Measurements from ENCODE around the gene LINC00305.

Gene LINC00305

GRCh38 chr18:64183665-64184064, 34.8 kb upstream of the LINC00305 start:
- Histone ChIP-seq H3K36me3 (ENCODE audit: control insufficient read depth in 2 of 2, insufficient read depth in 1 of 2, low read length in 2 of 2) (no peaks in the 10 kb centered on the region), H3K27ac (ENCODE audit: extremely low read depth, low read depth, low read length) (no peak overlapping the region), H3K4me1 (ENCODE audit: control insufficient read depth, insufficient read depth, low read length) (no peaks in the 10 kb centered on the region), H3K9me3 (ENCODE audit: control insufficient read depth, insufficient read depth, low read depth, low read length) (no peaks in the 10 kb centered on the region), H3K4me3 (ENCODE audit: low read depth, low read length) (no peak overlapping the region)
- ChIA-PET CTCF (no interaction called here), POLR2A (no interaction called here)
- TF ChIP-seq, protein P1, sequence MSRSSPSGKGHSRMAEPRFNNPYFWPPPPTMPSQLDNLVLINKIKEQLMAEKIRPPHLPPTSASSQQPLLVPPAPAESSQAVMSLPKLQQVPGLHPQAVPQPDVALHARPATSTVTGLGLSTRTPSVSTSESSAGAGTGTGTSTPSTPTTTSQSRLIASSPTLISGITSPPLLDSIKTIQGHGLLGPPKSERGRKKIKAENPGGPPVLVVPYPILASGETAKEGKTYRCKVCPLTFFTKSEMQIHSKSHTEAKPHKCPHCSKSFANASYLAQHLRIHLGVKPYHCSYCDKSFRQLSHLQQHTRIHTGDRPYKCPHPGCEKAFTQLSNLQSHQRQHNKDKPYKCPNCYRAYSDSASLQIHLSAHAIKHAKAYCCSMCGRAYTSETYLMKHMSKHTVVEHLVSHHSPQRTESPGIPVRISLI (tag by site-specific recombination; IDR thresholded peaks at IDR 0.05), result no peak

- CTCF ChIA-PET, result no interaction called here
- POLR2A ChIA-PET, result no interaction called here
- H3K4me1 ChIP-seq (ENCODE audit: control insufficient read depth, insufficient read depth, low read length), result no peaks in the 10 kb centered on the region
- H3K27ac ChIP-seq (ENCODE audit: extremely low read depth, low read depth, low read length), result no peak overlapping the region
- H3K4me3 ChIP-seq (ENCODE audit: low read depth, low read length), result no peak overlapping the region
- no peaks in the 10 kb centered on the region for H3K9me3 ChIP-seq (ENCODE audit: control insufficient read depth, insufficient read depth, low read depth, low read length)
- no peaks in the 10 kb centered on the region for H3K36me3 ChIP-seq (ENCODE audit: control insufficient read depth in 2 of 2, insufficient read depth in 1 of 2, low read length in 2 of 2)
- TF ChIP-seq PRDM10 (tag by site-specific recombination; IDR thresholded peaks at IDR 0.05) (no peak), CTCF (tag by site-specific recombination; IDR thresholded peaks at IDR 0.05) (no peak), ZNF133 (tag by site-specific recombination; IDR thresholded peaks at IDR 0.05) (no peak), ZNF202 (tag by site-specific recombination; IDR thresholded peaks at IDR 0.05; ENCODE audit: borderline replicate concordance) (no peak), HOXD13 (CRISPR knock-in tag; IDR thresholded peaks at IDR 0.05; ENCODE audit: borderline replicate concordance) (no peak), ZNF140 (tag by site-specific recombination; IDR thresholded peaks at IDR 0.05) (no peak), ZNF626 (tag by site-specific recombination; IDR thresholded peaks at IDR 0.05) (no peak), ZNF623 (tag by site-specific recombination; IDR thresholded peaks at IDR 0.05) (no peak), ZNF560 (tag by site-specific recombination; IDR thresholded peaks at IDR 0.05; ENCODE audit: borderline replicate concordance) (no peak), ZNF785 (tag by site-specific recombination; IDR thresholded peaks at IDR 0.05) (no peak), ZNF311 (tag by site-specific recombination; IDR thresholded peaks at IDR 0.05; ENCODE audit: borderline replicate concordance) (no peak), ZBTB26 (tag by site-specific recombination; optimal IDR thresholded peaks at IDR 0.05) (no peak), ZNF366 (tag by site-specific recombination; conservative IDR thresholded peaks at IDR 0.05) (no peak)
- TF ChIP-seq, protein P2, sequence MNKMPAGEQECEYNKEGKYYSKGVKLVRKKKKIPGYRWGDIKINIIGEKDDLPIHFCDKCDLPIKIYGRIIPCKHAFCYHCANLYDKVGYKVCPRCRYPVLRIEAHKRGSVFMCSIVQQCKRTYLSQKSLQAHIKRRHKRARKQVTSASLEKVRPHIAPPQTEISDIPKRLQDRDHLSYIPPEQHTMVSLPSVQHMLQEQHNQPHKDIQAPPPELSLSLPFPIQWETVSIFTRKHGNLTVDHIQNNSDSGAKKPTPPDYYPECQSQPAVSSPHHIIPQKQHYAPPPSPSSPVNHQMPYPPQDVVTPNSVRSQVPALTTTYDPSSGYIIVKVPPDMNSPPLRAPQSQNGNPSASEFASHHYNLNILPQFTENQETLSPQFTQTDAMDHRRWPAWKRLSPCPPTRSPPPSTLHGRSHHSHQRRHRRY (tag by site-specific recombination; IDR thresholded peaks at IDR 0.05), result no peak
Measured at GRCh38 chr18:64180617-64181016, 31.7 kb upstream of the LINC00305 start.
